ENCODE results near the gene ZNF236. TPM values are rescaled to one million over a fixed set of nuclear protein-coding genes. Genes with fewer than 3 reads are reported as not detected.

ZNF236 gene
- total RNA-seq, 1 experiment from 2014 or later: 22.2 TPM

DNA sequence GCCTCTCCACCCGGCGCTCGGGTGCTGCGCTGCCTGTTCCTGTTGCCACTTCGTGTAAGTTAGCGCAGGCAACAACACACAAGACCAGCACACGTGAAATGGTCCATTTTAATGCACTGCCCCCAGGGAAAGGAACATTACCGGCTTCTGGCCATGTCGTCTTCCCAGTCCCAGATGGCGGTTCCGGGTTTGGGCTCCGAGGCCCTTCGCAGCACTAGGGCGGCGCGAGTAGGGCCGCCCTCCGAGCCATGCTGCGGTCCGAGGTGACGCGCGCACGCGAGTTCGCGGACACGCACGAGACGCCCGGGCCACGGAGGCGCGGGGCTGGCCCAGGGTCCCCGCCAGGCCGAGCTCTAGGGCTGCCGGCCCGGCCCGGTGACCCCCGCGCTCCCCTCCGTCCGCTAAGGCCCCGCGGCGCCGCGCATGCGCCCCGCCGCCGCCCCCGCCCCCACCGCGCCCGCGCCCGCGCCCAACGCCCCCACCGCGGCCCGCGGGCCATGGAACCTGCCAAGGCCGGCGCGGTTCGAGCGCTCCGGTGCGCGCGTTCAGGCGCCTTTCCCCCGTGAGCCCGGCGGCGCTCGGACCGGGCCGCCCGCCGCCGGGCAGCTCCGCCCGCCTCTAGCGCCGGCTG is 367 bp upstream of the ZNF236 start:
- CTCF ChIA-PET: interaction anchor here (3.0 kb wide), 1 partner anchor 19 kb away, joined by 15 read pairs; no protein-coding TSS in a partner anchor
- H3K4me3 Mint-ChIP-seq (ENCODE audit: low read depth, unreplicated experiment): peak overlapping the region; percentile 82
- H3K36me3 Mint-ChIP-seq (ENCODE audit: insufficient read depth, unreplicated experiment): peaks cover 44% of the 10 kb centered on the region
- no peaks in the 10 kb centered on the region for H3K9me3 Mint-ChIP-seq (ENCODE audit: low read depth, unreplicated experiment)
- peak overlapping the region; percentile 84 for H3K27ac Mint-ChIP-seq (ENCODE audit: unreplicated experiment)
- H3K27me3 Mint-ChIP-seq (ENCODE audit: unreplicated experiment): no peaks in the 10 kb centered on the region
- peak; percentile 47 for DNase-seq
- intact Hi-C loops (cut with micrococcal nuclease; ENCODE audit: unreplicated experiment): no loop called here
- BruUV-seq (replicated peaks): no TSS peak
- H3K4me1 Mint-ChIP-seq (ENCODE audit: low read depth, unreplicated experiment): peaks cover 31% of the 10 kb centered on the region
- TF ChIP-seq, protein P1, sequence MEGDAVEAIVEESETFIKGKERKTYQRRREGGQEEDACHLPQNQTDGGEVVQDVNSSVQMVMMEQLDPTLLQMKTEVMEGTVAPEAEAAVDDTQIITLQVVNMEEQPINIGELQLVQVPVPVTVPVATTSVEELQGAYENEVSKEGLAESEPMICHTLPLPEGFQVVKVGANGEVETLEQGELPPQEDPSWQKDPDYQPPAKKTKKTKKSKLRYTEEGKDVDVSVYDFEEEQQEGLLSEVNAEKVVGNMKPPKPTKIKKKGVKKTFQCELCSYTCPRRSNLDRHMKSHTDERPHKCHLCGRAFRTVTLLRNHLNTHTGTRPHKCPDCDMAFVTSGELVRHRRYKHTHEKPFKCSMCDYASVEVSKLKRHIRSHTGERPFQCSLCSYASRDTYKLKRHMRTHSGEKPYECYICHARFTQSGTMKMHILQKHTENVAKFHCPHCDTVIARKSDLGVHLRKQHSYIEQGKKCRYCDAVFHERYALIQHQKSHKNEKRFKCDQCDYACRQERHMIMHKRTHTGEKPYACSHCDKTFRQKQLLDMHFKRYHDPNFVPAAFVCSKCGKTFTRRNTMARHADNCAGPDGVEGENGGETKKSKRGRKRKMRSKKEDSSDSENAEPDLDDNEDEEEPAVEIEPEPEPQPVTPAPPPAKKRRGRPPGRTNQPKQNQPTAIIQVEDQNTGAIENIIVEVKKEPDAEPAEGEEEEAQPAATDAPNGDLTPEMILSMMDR (IDR thresholded peaks at IDR 0.05; ENCODE audit: unreplicated experiment): no peak

DNA sequence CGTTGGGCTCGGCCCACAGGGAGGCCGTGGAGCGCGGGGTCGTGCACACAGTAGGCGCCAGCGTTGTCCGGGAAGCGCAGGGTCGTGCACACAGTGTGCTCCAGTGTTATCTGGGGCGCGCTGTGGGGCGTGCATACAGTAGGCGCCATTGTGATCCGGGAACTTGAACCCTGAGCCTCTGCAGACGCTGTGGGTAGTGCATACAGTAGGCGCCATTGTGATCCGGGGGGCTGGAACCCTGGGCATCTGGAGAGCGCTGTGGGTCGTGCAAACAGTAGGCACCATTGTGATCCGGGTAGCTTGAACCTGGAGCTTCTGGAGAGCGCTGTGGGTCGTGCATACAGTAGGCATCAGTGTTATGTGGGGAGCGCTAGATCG is 793 bp downstream of the ZNF236 start:
- Mint-ChIP-seq H3K27me3 (ENCODE audit: unreplicated experiment) (no peaks in the 10 kb centered on the region), H3K9me3 (ENCODE audit: low read depth, unreplicated experiment) (no peaks in the 10 kb centered on the region), H3K4me1 (ENCODE audit: low read depth, unreplicated experiment) (peaks cover 31% of the 10 kb centered on the region), H3K36me3 (ENCODE audit: insufficient read depth, unreplicated experiment) (peaks cover 44% of the 10 kb centered on the region), H3K27ac (ENCODE audit: unreplicated experiment) (no peak overlapping the region), H3K4me3 (ENCODE audit: low read depth, unreplicated experiment) (peak overlapping the region; percentile 82)
- no TSS peak for BruUV-seq (replicated peaks)
- DNase-seq: no peak
- intact Hi-C loops (cut with micrococcal nuclease; ENCODE audit: unreplicated experiment): no loop called here
- CTCF ChIA-PET: no interaction called here
- TF ChIP-seq, protein P1 (IDR thresholded peaks at IDR 0.05; ENCODE audit: unreplicated experiment): no peak

DNA sequence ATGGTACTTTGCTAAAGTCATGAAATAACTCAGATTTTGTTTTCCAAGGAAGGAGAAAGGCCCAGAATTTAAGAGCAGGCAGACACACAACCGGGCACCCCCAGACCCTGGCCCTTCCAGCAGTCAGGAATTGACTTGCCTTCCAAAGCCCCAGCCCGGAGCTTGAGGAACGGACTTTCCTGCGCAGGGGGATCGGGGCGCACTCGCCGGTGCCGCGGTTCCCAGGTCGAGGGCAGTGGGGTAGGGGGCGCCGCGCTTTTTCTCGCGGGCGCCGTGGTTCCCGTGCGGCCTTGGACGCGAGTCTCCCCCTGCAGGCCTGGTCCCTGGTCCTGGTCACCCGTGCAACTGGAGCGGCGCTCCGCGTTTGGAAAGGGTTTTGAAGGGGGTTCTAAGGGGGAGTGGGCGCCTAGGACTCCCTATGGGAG is 1.2 kb downstream of the ZNF236 start:
- Mint-ChIP-seq H3K4me1 (ENCODE audit: low read depth, unreplicated experiment) (peaks cover 31% of the 10 kb centered on the region), H3K36me3 (ENCODE audit: insufficient read depth, unreplicated experiment) (peaks cover 44% of the 10 kb centered on the region), H3K27ac (ENCODE audit: unreplicated experiment) (no peak overlapping the region), H3K27me3 (ENCODE audit: unreplicated experiment) (no peaks in the 10 kb centered on the region), H3K9me3 (ENCODE audit: low read depth, unreplicated experiment) (no peaks in the 10 kb centered on the region), H3K4me3 (ENCODE audit: low read depth, unreplicated experiment) (peak overlapping the region; percentile 82)
- no TSS peak for BruUV-seq (replicated peaks)
- DNase-seq: no peak
- TF ChIP-seq, protein P1 (IDR thresholded peaks at IDR 0.05; ENCODE audit: unreplicated experiment): peak; percentile 9
- intact Hi-C loops (cut with micrococcal nuclease; ENCODE audit: unreplicated experiment): no loop called here
- CTCF ChIA-PET: no interaction called here

DNA sequence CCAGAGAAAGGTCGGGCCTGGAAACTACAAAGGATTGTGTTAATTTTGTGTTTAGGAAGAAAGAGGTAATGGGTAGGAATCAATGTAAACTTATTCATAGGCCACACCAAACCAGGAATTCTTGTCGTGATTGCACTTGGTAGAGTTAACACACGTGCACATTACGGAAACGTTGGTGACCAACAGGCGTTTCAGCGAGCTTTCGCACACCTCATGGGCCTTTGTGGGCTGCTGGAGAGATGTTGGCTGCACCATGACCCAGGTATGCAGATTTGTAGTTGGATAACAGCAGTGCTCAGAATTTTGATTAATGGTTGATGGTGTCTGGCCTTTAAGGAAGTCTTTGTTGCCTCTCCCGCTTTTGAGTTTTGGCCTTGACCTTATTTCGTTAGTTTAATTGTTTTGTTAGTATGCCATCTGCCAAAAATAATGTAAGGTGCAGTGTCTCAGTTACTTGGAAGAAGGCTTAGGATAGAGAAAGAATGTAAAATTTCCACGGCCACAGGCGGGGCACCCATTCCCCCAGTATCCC is 1.9 kb downstream of the ZNF236 start:
- no peak for DNase-seq
- BruUV-seq (replicated peaks): TSS peak; percentile 36

More for the DNA sequence above, 1.9 kb downstream of the ZNF236 start:
- peaks cover 44% of the 10 kb centered on the region for H3K36me3 Mint-ChIP-seq (ENCODE audit: insufficient read depth, unreplicated experiment)
- peak overlapping the region; percentile 3 for H3K27ac Mint-ChIP-seq (ENCODE audit: unreplicated experiment)
- no peaks in the 10 kb centered on the region for H3K9me3 Mint-ChIP-seq (ENCODE audit: low read depth, unreplicated experiment)
- peaks cover 31% of the 10 kb centered on the region for H3K4me1 Mint-ChIP-seq (ENCODE audit: low read depth, unreplicated experiment)
- TF ChIP-seq, protein P1 (IDR thresholded peaks at IDR 0.05; ENCODE audit: unreplicated experiment): no peak
- peak overlapping the region; percentile 82 for H3K4me3 Mint-ChIP-seq (ENCODE audit: low read depth, unreplicated experiment)
- CTCF ChIA-PET: no interaction called here
- intact Hi-C loops (cut with micrococcal nuclease; ENCODE audit: unreplicated experiment): no loop called here
- H3K27me3 Mint-ChIP-seq (ENCODE audit: unreplicated experiment): no peaks in the 10 kb centered on the region

Data from Calu3 (cell line).